T follicular helper cell (primary cell): ENCODE data around the gene DSE.
"Not testable (repeated sequence)": the region's sequence is repeated elsewhere in the genome, so short reads cannot be mapped to it uniquely, and the experiment has no call there.

Source experiments
- DNase-seq: peaks from one replicate; pipeline ENCODE4 v3.0.0-alpha.2; 2020; ENCODE audit warnings: low read depth
- total RNA-seq, 2 experiments: gene quantifications; one replicate each; lab custom pipeline; 2026; lab: John Stamatoyannopoulos, UW

The DSE gene
- 19.3 to 33.7 reads per million in 2 experiments for total RNA-seq

GRCh38 chr6:116370760-116371119 is at the start of gene DSE:
DSE (plus strand) TSS chr6:116370947; CDS start chr6:116399251, 28,304 bp downstream.
- peak; percentile 44 for DNase-seq

- not testable (repeated sequence) for DNase-seq
These were observed 48.8 kb upstream of the DSE start for GRCh38 chr6:116321933-116322332.

DNA sequence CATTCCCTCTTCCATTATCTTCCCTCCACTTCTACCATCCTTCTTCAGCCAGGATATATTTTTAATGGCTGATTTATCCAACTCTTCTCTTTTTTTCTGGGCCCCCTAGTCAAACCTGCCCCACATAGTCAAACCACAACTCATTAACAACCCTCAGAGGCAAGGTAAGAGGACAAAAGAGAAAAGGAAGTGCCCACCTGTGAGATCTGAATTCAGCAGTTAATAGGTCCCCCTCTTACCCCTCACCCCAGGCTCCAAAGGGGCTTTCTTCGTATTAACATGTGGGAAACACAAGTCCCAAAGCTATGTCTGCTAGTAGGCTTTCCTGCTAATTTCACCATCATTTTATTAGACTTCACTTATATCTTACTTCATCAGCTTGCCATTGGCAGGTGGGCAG is 46.9 kb upstream of the DSE start:
- no peak for DNase-seq

- DNase-seq = not testable (repeated sequence)
These were observed 45.1 kb upstream of the DSE start for GRCh38 chr6:116325634-116326132.

DNA sequence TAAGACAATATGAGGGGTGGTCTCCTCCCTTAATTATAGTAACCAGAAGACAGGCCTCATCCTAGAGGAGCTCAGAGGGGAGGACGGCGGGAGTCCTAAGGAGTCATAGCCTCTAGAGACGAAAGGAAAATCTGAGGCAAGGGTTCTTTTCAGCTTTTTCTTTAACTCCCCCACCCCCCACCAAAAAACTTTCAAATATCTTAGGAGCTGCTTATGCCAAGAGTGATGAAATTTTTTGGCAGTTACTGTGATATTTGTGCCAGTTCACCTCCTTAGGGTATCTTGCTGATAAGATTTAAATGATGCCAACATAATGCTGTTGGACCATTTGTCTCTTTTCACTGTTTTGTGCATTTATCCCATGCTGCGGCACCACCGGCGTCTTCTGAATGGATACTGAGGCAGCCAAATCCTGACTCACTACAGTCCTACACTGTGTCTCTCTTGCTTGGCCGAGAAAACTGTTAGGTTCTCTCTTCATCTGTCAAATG is 44.5 kb upstream of the DSE start:
- no peak for DNase-seq

- no peak for DNase-seq
These were observed 43.8 kb upstream of the DSE start for GRCh38 chr6:116326996-116327395.

DNA sequence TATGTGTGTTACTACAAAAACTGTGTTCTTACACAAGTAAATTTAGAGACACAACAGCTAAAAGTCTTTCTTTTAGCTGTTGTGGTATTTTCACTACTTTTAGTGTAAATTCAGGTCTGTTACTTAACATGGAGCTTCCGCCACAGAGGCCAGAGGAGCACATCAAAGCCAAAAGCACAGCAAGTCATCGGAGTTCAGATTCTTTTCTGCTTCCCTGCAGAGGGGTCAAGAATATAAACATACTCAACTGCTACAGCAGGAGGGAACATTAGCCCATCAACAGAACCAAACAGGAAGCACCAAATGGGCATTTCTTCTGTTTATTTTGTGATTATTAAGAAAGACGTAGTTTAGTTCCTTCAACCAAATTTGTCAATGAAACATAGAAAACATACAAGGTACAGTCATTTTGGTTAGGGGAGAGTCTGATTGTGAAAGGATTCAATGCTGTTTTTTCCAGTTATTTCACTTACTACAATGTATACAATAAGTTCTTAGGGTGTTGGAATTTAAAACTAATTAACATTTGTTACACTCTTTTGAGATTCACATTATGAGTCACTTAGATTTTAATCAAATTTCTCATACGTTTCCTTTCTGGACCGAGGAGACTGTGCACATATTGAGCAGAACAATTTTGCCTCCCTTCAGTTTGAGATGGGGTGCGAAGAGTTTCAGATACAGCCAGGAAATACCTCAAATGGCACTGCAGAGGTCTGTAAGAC is 42.8 kb upstream of the DSE start:
- no peak for DNase-seq

DNA sequence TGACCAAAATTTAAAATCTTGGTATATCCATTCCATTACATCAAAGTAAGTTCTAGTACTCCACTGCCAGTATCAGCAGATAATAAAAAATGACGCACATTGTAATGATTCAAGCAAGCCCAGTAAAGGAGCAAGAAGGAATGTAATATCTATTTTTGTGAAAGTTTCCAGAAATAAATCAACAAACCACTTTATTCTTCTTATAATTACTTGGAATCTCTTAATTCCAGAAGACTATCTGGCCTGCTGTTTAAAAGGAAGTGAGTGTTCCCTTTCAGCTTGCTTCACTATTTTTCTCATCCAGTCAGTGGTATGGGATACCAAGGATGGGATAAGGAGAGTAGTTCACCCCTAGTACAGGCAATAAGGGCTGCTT is 42.2 kb upstream of the DSE start:
- DNase-seq = no peak

DNA sequence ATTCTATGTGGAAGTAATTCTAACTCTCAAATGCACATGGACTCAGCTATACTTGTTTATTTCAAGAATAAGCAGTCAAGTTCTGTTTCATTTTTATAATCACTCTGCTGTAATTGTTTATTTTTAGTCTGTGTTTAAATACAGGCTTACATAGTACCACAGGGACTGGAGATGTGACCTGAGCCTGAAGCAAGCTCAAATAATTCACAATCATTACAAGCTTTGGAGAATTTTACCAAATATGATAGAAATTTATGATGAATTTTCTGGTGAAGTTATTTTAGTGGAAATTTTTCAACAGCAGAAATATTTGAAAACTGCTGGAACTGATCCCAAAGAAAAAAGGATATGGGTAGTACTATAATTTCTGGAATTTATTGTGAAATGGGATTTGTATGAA is 41.6 kb upstream of the DSE start:
- DNase-seq = no peak

- no peak for DNase-seq
These were observed 40.2 kb upstream of the DSE start for GRCh38 chr6:116330511-116330910.

DNA sequence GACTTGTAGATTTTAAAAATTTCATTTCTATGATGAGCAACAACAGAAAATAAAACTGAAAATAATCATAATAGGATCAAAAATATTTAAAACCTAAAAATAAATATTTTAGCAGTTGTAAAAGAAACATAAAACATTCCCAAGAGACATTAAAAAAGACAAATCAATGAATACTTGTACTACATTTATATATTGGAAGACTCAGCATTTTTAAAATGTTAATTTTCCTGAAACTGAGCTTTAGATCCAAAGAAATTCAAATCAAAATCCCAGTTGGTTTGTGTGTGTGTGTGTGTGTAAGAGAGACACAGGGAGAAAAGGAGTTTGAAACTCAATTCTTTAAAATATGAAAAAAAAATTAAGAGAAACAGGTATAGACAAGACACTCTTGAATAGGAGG is 38.7 kb upstream of the DSE start:
- DNase-seq = no peak

GRCh38 chr6:116334638-116335409 is 35.9 kb upstream of the DSE start:
- not testable (repeated sequence) for DNase-seq

- no peak for DNase-seq
These were observed 35.0 kb upstream of the DSE start for GRCh38 chr6:116335612-116336215.

- DNase-seq = no peak
These were observed 31.8 kb upstream of the DSE start for GRCh38 chr6:116338943-116339342.

DNA sequence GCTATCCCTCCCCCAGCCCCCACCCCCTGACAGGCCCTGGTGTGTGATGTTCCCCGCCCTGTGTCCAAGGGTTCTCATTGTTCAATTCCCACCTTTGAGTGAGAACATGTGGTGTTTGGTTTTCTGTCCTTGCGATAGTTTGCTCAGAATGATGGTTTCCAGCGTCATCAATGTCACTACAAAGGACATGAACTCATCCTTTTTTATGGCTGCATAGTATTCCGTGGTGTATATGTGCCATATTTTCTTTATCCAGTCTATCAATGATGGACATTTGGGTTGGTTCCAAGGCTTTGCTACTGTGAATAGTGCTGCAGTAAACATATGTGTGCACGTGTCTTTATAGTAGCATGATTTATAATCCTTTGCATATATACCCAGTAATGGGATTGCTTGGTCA is 30.1 kb upstream of the DSE start:
- DNase-seq = not testable (repeated sequence)

DNA sequence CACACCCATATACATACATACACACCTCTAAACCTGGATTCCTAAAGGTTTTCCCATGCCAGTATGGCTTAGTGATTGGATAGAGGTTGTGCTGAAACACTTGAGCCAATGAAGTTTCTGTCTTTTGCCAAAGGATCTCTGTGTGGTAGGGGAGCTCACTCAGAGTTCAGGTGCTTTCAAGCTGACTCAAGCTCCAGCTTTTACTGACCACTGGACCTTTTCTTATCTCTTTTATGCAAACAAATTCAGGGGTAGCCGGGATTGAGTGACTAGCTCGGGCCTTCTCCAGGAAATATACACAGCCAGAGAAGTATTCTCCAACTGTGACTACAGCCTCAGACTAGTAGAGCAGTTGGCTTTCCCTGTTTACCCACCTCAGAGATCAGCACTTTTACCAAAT is 21.5 kb upstream of the DSE start:
- DNase-seq = no peak

DNA sequence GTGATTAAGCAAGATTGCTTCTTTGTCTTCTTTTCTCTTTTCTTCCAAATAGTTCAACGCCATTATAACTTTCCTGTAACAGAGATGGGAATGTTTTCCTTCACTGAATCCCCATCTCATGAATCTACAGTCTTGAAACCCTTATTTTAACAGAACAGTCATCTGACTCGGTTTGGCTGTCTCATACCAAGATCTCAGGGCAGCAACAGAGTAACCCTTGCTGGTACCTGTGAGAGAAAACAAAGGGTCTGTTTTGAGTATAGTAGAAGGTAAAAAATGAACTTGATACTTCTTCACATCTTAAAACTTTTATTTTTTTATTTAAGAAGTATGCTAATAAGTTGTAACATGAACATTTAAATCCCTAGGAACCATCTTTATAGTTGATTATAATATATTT is 19.6 kb upstream of the DSE start:
- no peak for DNase-seq

- DNase-seq = no peak
These were observed 18.0 kb upstream of the DSE start for GRCh38 chr6:116352515-116353471.

GRCh38 chr6:116354236-116354635 is 16.5 kb upstream of the DSE start:
- DNase-seq = no peak

DNA sequence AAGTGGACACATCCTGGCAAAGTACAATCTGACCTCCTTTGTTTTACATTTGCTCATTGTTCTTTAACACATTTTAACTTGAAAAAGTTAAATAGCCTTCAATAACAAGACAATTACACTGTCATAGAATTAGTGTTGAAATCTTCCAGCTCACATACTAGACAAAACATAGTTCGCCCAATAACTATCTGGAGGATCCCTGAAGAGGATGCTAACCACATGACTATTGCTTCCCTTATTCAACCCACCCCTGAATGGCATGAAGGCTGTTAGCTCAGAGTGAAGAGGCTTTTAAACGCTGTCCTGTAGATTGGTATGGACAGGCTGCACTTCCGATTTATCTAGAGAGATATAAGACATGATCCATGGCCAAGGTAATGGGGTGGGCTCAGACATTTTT is 15.0 kb upstream of the DSE start:
- DNase-seq = no peak

DNA sequence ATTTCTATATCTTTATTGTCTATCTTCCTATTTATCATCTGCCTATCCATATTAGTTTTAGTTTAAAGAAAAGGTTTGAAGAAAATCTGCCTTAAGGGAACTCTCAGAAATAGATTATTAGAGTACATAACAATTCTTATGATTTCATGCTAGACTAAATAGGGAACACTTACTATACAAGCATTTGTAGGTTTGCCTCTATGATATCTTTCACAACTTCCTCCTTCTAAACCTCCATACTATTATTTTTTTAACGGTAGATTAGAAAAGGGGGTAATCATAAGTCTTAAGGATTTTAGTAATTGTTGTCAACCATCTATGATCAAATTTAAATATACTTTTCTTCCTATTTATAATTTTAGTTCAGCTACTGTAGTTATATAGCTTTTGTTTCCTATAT is 11.6 kb upstream of the DSE start:
- DNase-seq = no peak

DNA sequence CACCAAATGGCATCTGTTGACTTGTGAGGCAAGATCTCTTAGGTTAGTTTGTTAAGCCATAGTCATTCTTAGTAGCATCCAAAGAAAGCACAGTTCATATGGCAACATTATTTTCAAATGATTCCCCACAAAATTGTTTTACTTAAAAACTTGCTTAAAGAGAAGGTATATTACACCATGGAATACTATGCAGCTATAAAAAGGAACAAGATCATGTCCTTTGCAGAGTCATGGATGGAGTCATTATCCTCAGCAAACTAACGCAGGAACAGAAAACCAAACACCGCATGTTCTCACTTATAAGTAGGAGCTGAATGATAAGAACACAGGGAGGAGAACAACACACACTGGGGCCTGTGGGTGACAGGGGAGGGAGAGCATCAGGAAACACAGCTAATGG is 10.9 kb upstream of the DSE start:
- DNase-seq = no peak
